ENCODE results near the gene ZNF608. TPM values are rescaled to one million over a fixed set of nuclear protein-coding genes. Genes with fewer than 3 reads are reported as not detected.

ZNF608 gene
- total and polyA plus RNA-seq, 4 donors = 9.5 to 83.2 (median 20.4) TPM

DNA sequence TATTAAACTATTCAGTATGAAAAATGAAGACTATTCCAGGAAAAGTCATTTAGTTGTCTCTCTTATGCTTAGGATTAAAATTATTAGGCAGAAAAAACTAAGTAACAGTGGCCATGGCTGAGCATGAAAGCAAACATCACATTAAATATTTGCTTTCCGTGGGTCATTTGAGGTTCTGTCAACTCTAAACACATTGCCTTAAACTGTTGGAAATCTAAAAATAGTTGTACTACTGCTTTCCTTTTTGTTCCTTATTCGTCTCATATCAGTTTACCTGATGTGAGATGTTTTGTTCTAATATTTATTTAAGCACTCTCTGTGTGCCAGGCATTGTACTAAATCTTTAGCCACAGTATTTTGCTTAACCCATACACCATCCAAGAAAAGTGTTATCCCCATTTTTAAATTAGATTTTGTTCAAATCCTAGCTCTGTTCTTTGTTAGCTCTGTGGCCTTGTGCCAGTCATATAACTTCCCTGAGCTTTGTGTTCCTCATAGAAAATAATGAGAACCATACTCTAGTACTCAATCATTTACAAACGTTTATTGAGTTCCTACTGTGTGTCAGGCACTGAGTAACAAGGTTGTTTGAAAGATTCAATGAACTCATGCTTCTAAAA is 18.7 kb upstream of the ZNF608 start:
- TF ChIP-seq, protein P1, sequence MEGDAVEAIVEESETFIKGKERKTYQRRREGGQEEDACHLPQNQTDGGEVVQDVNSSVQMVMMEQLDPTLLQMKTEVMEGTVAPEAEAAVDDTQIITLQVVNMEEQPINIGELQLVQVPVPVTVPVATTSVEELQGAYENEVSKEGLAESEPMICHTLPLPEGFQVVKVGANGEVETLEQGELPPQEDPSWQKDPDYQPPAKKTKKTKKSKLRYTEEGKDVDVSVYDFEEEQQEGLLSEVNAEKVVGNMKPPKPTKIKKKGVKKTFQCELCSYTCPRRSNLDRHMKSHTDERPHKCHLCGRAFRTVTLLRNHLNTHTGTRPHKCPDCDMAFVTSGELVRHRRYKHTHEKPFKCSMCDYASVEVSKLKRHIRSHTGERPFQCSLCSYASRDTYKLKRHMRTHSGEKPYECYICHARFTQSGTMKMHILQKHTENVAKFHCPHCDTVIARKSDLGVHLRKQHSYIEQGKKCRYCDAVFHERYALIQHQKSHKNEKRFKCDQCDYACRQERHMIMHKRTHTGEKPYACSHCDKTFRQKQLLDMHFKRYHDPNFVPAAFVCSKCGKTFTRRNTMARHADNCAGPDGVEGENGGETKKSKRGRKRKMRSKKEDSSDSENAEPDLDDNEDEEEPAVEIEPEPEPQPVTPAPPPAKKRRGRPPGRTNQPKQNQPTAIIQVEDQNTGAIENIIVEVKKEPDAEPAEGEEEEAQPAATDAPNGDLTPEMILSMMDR (IDR thresholded peaks at IDR 0.05; ENCODE audit: control extremely low read depth, extremely low read depth) = no peak
- ATAC-seq (ENCODE audit: insufficient read depth, low FRiP score) = no peak
- 22 to 29% methylated on average over 3 of the region's 3 CpGs for WGBS, 2 donors
- Histone ChIP-seq H3K4me3 (no peak overlapping the region), H3K4me1 (ENCODE audit: control insufficient read depth in 5 of 5, insufficient read depth in 5 of 5, low read length in 5 of 5) (no peaks in the 10 kb centered on the region), H3K27ac (ENCODE audit: low read depth in 1 of 2, low read length in 1 of 2) (no peak overlapping the region), H3K9me3 (ENCODE audit: control insufficient read depth in 4 of 4, insufficient read depth in 3 of 4, low read length in 3 of 4) (no peaks in the 10 kb centered on the region), H3K27me3 (ENCODE audit: control insufficient read depth in 3 of 3, insufficient read depth in 3 of 3, low read length in 2 of 3) (no peaks in the 10 kb centered on the region), H3K9ac (ENCODE audit: insufficient read depth in 1 of 2, low read length in 2 of 2) (no peak overlapping the region), H3K36me3 (ENCODE audit: control insufficient read depth in 4 of 4, insufficient read depth in 4 of 4, low read length in 4 of 4) (no peaks in the 10 kb centered on the region)
- peak in 2 of 3 donors; percentile 10 to 36 for DNase-seq

DNA sequence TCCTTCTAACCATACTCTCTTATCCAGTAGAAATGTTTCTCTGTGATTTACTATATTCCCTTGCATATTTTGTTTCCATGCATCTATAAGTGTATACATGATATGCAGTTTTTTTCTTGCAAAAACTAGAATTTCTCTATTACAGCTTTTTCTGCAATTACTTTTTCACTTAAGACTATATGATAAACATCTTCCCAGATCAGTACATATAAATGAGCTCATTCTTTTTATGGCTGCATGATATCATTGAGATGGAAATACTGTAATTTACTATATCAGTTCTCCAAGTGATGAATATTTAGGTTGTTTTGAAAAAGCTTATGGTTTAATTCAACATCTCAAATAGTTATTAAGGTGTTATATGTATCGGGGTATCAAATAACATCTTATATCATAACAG is 18.1 kb upstream of the ZNF608 start:
- no peaks in the 10 kb centered on the region for H3K9me3 ChIP-seq (ENCODE audit: control insufficient read depth in 4 of 4, insufficient read depth in 3 of 4, low read length in 3 of 4)
- no peak overlapping the region for H3K9ac ChIP-seq (ENCODE audit: insufficient read depth in 1 of 2, low read length in 2 of 2)
- WGBS, 2 donors = 51 to 79% methylated on average over 1 of the region's 1 CpG
- DNase-seq (no peak), ATAC-seq (ENCODE audit: insufficient read depth, low FRiP score) (no peak)
- no peaks in the 10 kb centered on the region for H3K36me3 ChIP-seq (ENCODE audit: control insufficient read depth in 4 of 4, insufficient read depth in 4 of 4, low read length in 4 of 4)
- no peaks in the 10 kb centered on the region for H3K27me3 ChIP-seq (ENCODE audit: control insufficient read depth in 3 of 3, insufficient read depth in 3 of 3, low read length in 2 of 3)
- H3K4me3 ChIP-seq = no peak overlapping the region
- H3K27ac ChIP-seq (ENCODE audit: low read depth in 1 of 2, low read length in 1 of 2) = no peak overlapping the region
- TF ChIP-seq, protein P1 (IDR thresholded peaks at IDR 0.05; ENCODE audit: control extremely low read depth, extremely low read depth) = no peak
- H3K4me1 ChIP-seq (ENCODE audit: control insufficient read depth in 5 of 5, insufficient read depth in 5 of 5, low read length in 5 of 5) = no peaks in the 10 kb centered on the region

DNA sequence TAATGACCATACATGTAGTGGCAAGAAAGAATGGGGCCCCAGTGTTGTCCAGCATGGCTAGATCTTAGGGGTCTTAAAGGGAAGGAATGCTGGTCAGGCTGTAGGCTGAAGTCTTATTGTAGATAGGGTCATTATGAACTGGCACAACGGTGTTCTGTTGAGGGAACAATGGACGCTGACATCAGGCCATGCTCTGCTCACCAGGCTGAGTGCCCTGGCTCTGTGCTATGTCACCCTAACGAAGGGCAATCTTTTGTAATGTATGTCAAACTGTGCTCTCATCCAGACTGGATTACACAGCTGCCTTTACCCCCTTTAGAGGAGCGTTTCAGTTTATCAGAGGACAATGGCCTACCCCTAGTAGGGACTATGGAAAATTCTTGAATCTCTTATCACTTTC is 14.6 kb upstream of the ZNF608 start:
- H3K4me3 ChIP-seq = no peak overlapping the region
- ATAC-seq (ENCODE audit: insufficient read depth, low FRiP score) (no peak), DNase-seq (no peak)
- H3K9ac ChIP-seq (ENCODE audit: insufficient read depth in 1 of 2, low read length in 2 of 2) = no peak overlapping the region
- no peaks in the 10 kb centered on the region for H3K9me3 ChIP-seq (ENCODE audit: control insufficient read depth in 4 of 4, insufficient read depth in 3 of 4, low read length in 3 of 4)
- no peak overlapping the region for H3K27ac ChIP-seq (ENCODE audit: low read depth in 1 of 2, low read length in 1 of 2)
- H3K4me1 ChIP-seq (ENCODE audit: control insufficient read depth in 5 of 5, insufficient read depth in 5 of 5, low read length in 5 of 5) = no peaks in the 10 kb centered on the region
- WGBS, 2 donors = 93 to 94% methylated on average over 4 of the region's 4 CpGs
- TF ChIP-seq, protein P1 (IDR thresholded peaks at IDR 0.05; ENCODE audit: control extremely low read depth, extremely low read depth) = no peak
- no peaks in the 10 kb centered on the region for H3K27me3 ChIP-seq (ENCODE audit: control insufficient read depth in 3 of 3, insufficient read depth in 3 of 3, low read length in 2 of 3)
- no peaks in the 10 kb centered on the region for H3K36me3 ChIP-seq (ENCODE audit: control insufficient read depth in 4 of 4, insufficient read depth in 4 of 4, low read length in 4 of 4)

DNA sequence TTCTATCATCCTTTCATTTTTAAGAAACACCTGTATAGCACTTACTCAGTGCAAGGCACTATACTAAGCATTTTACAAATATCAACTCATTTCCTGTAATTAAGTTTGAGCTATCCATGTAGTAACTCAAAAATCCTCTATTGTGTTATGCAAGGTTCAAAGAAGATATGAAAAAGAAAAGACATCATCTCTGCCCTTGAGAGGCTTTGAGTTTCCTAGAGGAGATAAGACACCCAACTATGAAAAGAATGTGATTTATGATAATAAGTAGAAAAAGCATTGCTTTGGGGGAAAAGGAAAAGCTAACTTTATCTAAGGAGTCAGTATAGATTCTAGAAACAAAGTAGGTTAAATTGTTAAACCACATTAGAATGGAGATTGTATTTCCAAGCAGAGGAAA is 14.2 kb upstream of the ZNF608 start:
- TF ChIP-seq, protein P1 (IDR thresholded peaks at IDR 0.05; ENCODE audit: control extremely low read depth, extremely low read depth) = no peak
- Histone ChIP-seq H3K9me3 (ENCODE audit: control insufficient read depth in 4 of 4, insufficient read depth in 3 of 4, low read length in 3 of 4) (no peaks in the 10 kb centered on the region), H3K4me3 (no peak overlapping the region), H3K27me3 (ENCODE audit: control insufficient read depth in 3 of 3, insufficient read depth in 3 of 3, low read length in 2 of 3) (no peaks in the 10 kb centered on the region), H3K4me1 (ENCODE audit: control insufficient read depth in 5 of 5, insufficient read depth in 5 of 5, low read length in 5 of 5) (peaks cover 0 to under 1% (median 0%) of the 10 kb centered on the region in 5 donors), H3K36me3 (ENCODE audit: control insufficient read depth in 4 of 4, insufficient read depth in 4 of 4, low read length in 4 of 4) (no peaks in the 10 kb centered on the region), H3K9ac (ENCODE audit: insufficient read depth in 1 of 2, low read length in 2 of 2) (no peak overlapping the region), H3K27ac (ENCODE audit: low read depth in 1 of 2, low read length in 1 of 2) (no peak overlapping the region)
- no peak for ATAC-seq (ENCODE audit: insufficient read depth, low FRiP score)
- DNase-seq = no peak
